Heart left ventricle (tissue), 16 donors: Measurements from ENCODE around the gene TBC1D12. TPM values are rescaled to one million over a fixed set of nuclear protein-coding genes. Genes with fewer than 3 reads are reported as not detected.

ENCODE experiments used
- ATAC-seq, 4 donors: fragments of 200-7000 bp; cut with Tn5 transposase; one replicate each; pipeline ENCODE4 v1.9.1; 2020 to 2022; ENCODE audit warnings: moderate library complexity in 4 of 4, mild to moderate bottlenecking in 3 of 4, moderate number of reproducible peaks in 1 of 4
- DNase-seq, 5 donors: peaks; one replicate each; pipeline ENCODE4 v3.0.0-alpha.2; 2020
- H3K27ac ChIP-seq, 12 donors: fragments of 200-600 bp; sonication (generic) in 4 of 12; one replicate each; pipeline versions ENCODE4 v1.5.0 to v1.8.0; 2016 to 2022; ENCODE audit warnings: mild to moderate bottlenecking in 2 of 12
- H3K27me3 ChIP-seq, 9 donors: fragments of 200-600 bp; sonication (generic) in 2 of 9; one replicate each; pipeline versions ENCODE4 v1.5.1 to v1.8.0; 2016 to 2022; ENCODE audit warnings: mild to moderate bottlenecking in 3 of 9
- H3K36me3 ChIP-seq, 9 donors: fragments of 200-600 bp; sonication (generic) in 2 of 9; one replicate each; pipeline versions ENCODE4 v1.5.0 to v1.8.0; 2018 to 2022; ENCODE audit warnings: mild to moderate bottlenecking in 2 of 9
- H3K4me1 ChIP-seq, 12 donors: fragments of 200-600 bp; sonication (generic) in 4 of 12; one replicate each; pipeline versions ENCODE4 v1.5.0 to v1.8.0; 2016 to 2022; ENCODE audit warnings: mild to moderate bottlenecking in 3 of 12
- H3K4me3 ChIP-seq, 12 donors: fragments of 200-600 bp; sonication (generic) in 4 of 12; one replicate each; pipeline versions ENCODE4 v1.5.0 to v1.8.0; 2017 to 2022; ENCODE audit warnings: mild to moderate bottlenecking in 9 of 12, moderate library complexity in 4 of 12
- H3K9me3 ChIP-seq, 12 donors: fragments of 200-600 bp; sonication (generic) in 4 of 12; one replicate each; pipeline versions ENCODE4 v1.5.0 to v1.8.0; 2016 to 2022; ENCODE audit warnings: mild to moderate bottlenecking in 1 of 12
- CTCF ChIP-seq, 12 donors: fragments of 200-600 bp; sonication (generic) in 4 of 12; IDR thresholded peaks; one replicate each; pipeline versions ENCODE4 v1.5.0 to v1.8.0; 2018 to 2022; ENCODE audit warnings: antibody characterized with exemption in 12 of 12, mild to moderate bottlenecking in 5 of 12
- POLR2A ChIP-seq, 2 donors: fragments of 450-650 bp; IDR thresholded peaks; one replicate each; pipeline ENCODE4 v1.6.1; 2017; ENCODE audit warnings: antibody characterized with exemption in 2 of 2, mild to moderate bottlenecking in 2 of 2, moderate library complexity in 2 of 2
- WGBS, 4 donors: extraction: QIAGEN DNeasy Blood & Tissue Kit in 2 of 4; methylation state at CpG; one replicate each; pipeline versions ENCODE4 v1.1.5 to v1.1.7; 2013 to 2018; 5-methylcytosine and 5-hydroxymethylcytosine counted together
- intact Hi-C, 10 donors: fragments of 100-400 bp; cut with DNase I; formaldehyde crosslinking; loops; one replicate each; pipeline versions ENCODE4 v1.11.1 to v1.14.2; 2022
- polyA plus RNA-seq, 2 donors: library from polyadenylated mRNA; stranded (reverse); fragments of 200-250 nt; gene quantifications; one replicate each; pipeline ENCODE4 v1.2.3, GENCODE V29; 2013
- total RNA-seq, 9 donors: library from RNA; depleted of rRNA in 2 of 9; stranded (reverse); fragments of >200 nt in 2 of 9; fragmentation: NEBNext Ultra II Directional in 3 of 9; extraction: Animal tissue kit (Norgen Biotek cat#: 25700) in 3 of 9; gene quantifications; one replicate each; pipeline versions ENCODE4 v1.1.0 to v1.2.4, GENCODE V29; 2016 to 2023
- donor health status: ischemic (EF 13 %, LVEDD 7.1; RV severe dilation, severe dysfunction).
- donor health status: healthy with polysubstance abuse.
- donor health status: DM: no; HTN: yes; CAD: no.
- donor health status: DM: no; HTN: no; CAD: no.
- donor health status: ischemic (EF 25% LVEDD 6.9; RV normal size, moderate dysfunction).
- donor health status: ischemic (EF 25% LVEDD 5.7; RV mildly dilated, moderate dysfunction).
- donor health status: healthy.
- donor health status: DM: yes; HTN: yes; CAD: no.
- donor health status: ischemic (EF 35%, LVEDD 5.7; RV mildly dilated, moderate dysfunction).
- donor health status: nonischemic (EF 11% LVEDD 7.7; RV severe dilation, severe dysfunction).
- donor health status: DM: yes; HTN: yes; CAD: no.
- donor health status: PGD.
- donor health status: ischemic (EF 29% LVEDD 5.4; RV normal size, mild dysfunction).
- donor health status: nonischemic (EF 23%, LVEDD 6.1; RV moderate dilation, normal function).

Gene TBC1D12
- total and polyA plus RNA-seq, 11 donors = 3.5 to 9.6 (median 5.2) TPM

- 81 to 89% (median 87%) methylated on average over 4 of the region's 4 CpGs for WGBS, 4 donors
- no peak for DNase-seq
- Histone ChIP-seq H3K4me1 (no peaks in the 10 kb centered on the region), H3K27ac (no peak overlapping the region), H3K27me3 (no peaks in the 10 kb centered on the region), H3K36me3 (no peaks in the 10 kb centered on the region), H3K4me3 (no peak overlapping the region), H3K9me3 (no peaks in the 10 kb centered on the region)
- no peak for ATAC-seq
- TF ChIP-seq CTCF (IDR thresholded peaks at IDR 0.05) (no peak), POLR2A (IDR thresholded peaks at IDR 0.05) (no peak)
- intact Hi-C loops = no loop called here
These were observed 176.4 kb downstream of the TBC1D12 start for GRCh38 chr10:94578790-94579189.

- ATAC-seq = no peak
These were observed 180.8 kb downstream of the TBC1D12 start for GRCh38 chr10:94583124-94583523.

More at GRCh38 chr10:94583124-94583523, 180.8 kb downstream of the TBC1D12 start:
- no peaks in the 10 kb centered on the region for H3K36me3 ChIP-seq
- intact Hi-C loops = no loop called here
- H3K4me3 ChIP-seq = no peak overlapping the region
- no peak for DNase-seq
- H3K27ac ChIP-seq = no peak overlapping the region
- no peaks in the 10 kb centered on the region for H3K4me1 ChIP-seq
- H3K9me3 ChIP-seq = no peaks in the 10 kb centered on the region
- TF ChIP-seq POLR2A (IDR thresholded peaks at IDR 0.05) (no peak), CTCF (IDR thresholded peaks at IDR 0.05) (no peak)
- no peaks in the 10 kb centered on the region for H3K27me3 ChIP-seq

Other genes with a start within 250 kb of the TBC1D12 start
- gene NOC3L, start 39.6 kb upstream of the TBC1D12 start, total RNA-seq = 10 to 100 TPM in 3 of 9 donors, 1 to 10 TPM in 6; 4.5 to 12.0 (median 8.2) TPM
- 1 to 10 TPM; 2.2 to 9.9 TPM for gene NOC3L, start 39.6 kb upstream of the TBC1D12 start, polyA plus RNA-seq
- 1 to 10 TPM in 4 of 9 donors, under 1 TPM in 5; 0.48 to 8.9 (median 1.00) TPM for gene HELLS, start 143.2 kb downstream of the TBC1D12 start, total RNA-seq
- gene HELLS, start 143.2 kb downstream of the TBC1D12 start, polyA plus RNA-seq = under 1 TPM; 0.23 to 0.62 TPM